Stimulated activated CD8-positive, alpha-beta memory T cell treated with anti-CD3 and anti-CD28 coated beads, Interleukin-7, amount 100 ng/mL, for 1 hour (primary cell): ENCODE data around the gene WNT1.

ENCODE experiments used
- DNase-seq, 2 donors: peaks; one replicate each; pipeline ENCODE4 v3.0.0-alpha.2; 2020; ENCODE audit warnings: low read depth in 2 of 2

Gene WNT1

DNA sequence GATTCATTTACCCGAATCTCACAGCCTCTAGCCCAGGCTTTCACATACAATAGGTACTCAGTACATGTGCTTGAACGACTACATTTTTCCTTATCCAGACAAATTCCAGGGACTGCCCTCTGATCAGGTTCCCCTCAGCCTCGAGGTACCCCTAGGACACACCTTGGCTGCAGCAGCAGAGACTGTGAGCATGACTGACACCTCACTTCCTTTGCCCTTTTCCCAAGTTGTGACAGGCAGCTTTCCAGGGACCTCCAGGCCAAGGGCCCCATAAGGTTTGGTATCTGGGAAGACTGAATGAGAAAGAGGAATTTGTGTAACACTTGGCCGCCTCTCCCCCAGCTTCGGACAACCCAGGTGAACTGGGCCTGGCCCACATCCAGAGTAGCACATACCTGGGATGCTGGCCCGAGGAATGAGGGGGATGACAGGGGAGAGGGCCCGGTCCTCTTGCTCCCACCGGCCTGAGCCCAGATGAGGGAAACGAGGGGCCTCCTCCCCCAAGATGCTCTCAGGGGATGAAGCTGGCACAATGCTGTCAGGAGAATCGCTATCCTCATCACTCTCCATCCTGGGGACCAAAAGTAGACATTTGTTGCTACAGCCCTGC lies 50.6 kb downstream of the WNT1 start:
- no peak for DNase-seq

GRCh38 chr12:49030119-49030518 lies 52.0 kb downstream of the WNT1 start:
- no peak for DNase-seq

GRCh38 chr12:49030714-49031572 lies 52.8 kb downstream of the WNT1 start:
- no peak for DNase-seq

- no peak for DNase-seq
Measured at GRCh38 chr12:49031573-49032161, 53.5 kb downstream of the WNT1 start.
